GM19035 (cell line): ENCODE measurements around the gene DNAJC18.
A peak's percentile ranks its signal among the peaks of the same experiment; 100 is the strongest.
"Not testable (repeated sequence)": the region's sequence is repeated elsewhere in the genome, so short reads cannot be mapped to it uniquely, and the experiment has no call there.

Experiments
- ATAC-seq: cut with Tn5 transposase; IDR thresholded peaks from one replicate; pipeline ENCODE4 v1.9.1; 2021; ENCODE audit not compliant: unreplicated experiment

Gene DNAJC18

DNA sequence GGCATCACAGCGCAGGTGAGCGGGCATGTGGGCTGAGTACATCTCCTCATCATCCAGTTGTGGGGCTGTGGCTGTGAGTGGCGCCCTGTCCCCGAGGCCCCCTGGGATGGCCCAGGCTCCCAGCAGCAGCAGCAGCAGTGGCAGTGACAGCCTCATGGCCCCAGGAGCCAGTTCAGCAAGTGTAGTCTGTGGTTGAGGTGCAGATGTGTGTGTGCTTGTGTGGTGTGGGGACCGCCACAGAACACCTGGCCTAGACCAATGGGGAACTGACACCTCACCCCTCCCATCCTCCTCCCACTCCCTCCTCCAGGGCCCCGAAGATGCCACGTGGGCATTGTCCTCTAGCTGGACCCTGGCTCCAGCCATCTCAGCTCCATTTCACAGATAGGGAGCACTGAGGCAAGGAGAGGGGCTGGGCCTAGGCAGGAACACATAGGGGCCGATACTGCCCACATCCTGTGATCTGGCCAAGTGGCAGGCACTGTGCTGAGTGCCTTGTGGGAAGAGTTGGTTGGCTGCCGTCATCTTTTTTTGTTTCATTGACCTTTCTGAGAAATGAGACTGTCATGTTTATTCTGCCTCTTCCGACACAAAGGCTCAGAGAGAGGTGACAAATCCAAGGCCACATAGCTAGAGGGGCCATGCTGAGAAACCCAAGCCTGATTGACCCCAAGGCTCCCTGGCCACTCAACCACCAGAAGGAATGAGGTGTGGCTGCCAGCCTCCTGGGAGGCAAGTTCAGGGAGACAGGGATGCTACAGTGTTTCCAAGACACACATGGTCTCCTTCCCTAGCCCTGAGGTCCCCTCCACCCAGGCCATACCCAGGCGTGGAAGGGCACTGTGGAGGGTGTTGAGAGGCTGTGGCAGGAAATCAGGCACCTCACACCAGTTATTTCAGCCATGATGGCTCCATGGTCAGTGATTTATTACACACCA is 49.4 kb downstream of the DNAJC18 start, which contains the start of gene MZB1:
MZB1 (minus strand) TSS at position 213 of the 938 bp plus-strand sequence; CDS start at position 156, 57 bp downstream.
- ATAC-seq = peak; percentile 40

GRCh38 chr5:139388198-139388821 is 51.0 kb downstream of the DNAJC18 start:
- no peak for ATAC-seq

GRCh38 chr5:139387611-139388197 is 51.6 kb downstream of the DNAJC18 start:
- ATAC-seq = no peak

- ATAC-seq = not testable (repeated sequence)
Observed at GRCh38 chr5:139386956-139387355, 52.4 kb downstream of the DNAJC18 start.

DNA sequence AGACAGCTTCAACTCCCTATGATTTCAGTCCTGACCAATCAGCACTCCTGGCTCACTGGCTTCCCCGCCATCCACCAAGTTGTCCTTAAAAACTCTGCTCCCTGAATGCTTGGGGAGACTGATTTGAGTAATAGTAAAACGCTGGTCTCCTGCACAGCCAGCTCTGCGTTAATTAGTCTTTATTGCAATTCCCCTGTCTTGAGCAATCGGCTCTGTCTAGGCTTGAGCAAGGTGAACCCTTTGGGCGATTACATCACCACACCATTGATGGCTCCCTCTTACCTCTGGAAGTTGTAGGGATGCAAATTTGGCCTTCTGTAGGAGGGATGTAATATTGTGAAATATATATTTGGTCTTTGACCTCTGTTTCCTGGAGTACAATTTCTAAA is 53.3 kb downstream of the DNAJC18 start:
- no peak for ATAC-seq

DNA sequence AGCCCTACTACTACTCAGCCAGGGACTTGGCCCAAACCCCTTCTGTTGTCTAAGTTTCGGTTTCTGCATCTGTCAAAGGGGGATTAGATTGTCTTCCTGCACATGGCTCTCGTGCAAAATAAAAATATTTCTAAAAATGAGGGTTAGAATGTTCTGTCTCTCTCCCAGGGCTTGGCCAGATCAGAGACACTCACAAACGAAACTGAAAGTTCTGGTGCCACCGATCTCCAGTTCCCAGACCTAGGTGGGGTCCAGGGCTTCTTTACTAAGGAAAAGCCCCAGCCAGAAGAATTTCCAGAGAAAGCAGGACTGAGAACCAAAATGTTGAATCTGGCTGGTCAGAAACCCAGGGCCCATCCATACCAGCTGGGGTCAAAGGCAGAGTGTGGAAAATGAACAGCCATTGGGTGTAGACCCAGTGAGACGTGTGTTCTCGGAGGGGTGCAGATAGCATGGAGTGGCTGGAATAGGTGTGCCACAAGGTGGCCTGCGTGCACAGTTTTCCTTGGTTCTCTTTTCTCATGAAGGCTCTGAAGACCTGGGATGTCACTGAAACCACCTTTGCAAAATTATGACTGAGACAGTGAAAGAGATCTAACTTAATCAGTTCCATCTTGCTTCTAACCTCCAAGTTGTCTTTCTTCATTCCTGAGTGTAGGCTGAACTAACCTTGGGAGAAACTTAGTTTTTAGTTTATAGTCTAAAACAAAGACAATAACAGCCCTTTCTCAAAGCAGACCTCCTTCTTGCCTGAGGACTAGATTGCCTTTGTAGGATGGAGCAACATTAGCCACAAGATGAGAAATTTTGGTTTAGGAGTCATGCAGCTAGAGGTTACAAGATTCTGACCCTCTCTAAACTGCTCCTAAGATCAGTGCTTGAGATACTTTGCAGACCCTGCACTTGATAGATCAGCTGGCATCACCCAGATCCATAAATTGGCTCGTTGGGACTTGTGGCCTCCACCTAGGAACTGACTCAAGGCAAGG is 54.0 kb downstream of the DNAJC18 start:
- no peak for ATAC-seq

- no peak for ATAC-seq
Observed at GRCh38 chr5:139384591-139385051, 54.7 kb downstream of the DNAJC18 start.

GRCh38 chr5:139383993-139384590 is 55.2 kb downstream of the DNAJC18 start:
- ATAC-seq = no peak

- ATAC-seq = no peak
Observed at GRCh38 chr5:139383275-139383992, 55.9 kb downstream of the DNAJC18 start, which contains the start of gene SLC23A1. Gene SLC23A1, minus strand, starts transcription at chr5:139383297. Its CDS starts 44 bp downstream, at chr5:139383253.

- no peak for ATAC-seq
Observed at GRCh38 chr5:139382807-139383206, 56.5 kb downstream of the DNAJC18 start.

- ATAC-seq = no peak
Observed at GRCh38 chr5:139381837-139382761, 57.2 kb downstream of the DNAJC18 start.

DNA sequence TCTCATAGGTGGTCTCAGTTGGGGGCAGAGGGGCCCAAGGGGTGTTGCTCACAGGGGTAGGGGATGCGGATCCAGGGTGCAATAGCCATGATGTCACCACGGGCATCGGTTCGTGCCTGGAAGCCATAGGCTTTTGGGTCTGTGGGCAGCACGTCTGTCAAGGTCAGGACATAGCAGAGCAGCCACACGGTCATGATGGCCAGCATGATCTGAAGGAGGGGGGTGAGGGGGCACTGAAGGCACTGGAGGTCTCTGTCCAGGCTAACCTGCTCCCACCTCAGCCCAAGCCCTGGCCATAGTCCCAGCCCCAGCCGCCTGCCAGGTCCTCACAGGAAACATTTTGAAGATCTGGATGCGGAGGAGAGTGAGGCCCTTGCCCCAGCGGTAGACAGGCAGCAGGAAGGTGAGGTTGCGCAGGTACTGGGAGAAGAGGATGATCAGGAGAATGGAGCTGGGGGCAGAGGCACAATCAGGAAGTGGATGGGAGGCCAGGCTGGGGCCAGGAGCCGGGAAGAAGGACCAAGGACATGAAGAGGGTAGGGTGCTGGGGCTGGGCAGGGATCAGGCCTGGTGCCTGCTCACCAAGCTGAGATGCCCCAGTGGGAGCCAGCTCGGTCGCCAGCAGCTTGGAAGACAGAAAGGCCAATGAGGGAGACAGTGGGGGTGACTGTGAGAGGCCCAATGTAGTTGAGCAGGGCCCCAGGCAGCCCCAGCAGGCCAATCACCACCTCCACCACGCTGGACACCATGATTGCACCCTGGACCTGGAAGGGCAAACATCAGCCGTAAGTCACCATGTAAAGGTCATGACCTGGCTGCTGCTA is 59.5 kb downstream of the DNAJC18 start:
- no peak for ATAC-seq

- ATAC-seq = no peak
Observed at GRCh38 chr5:139378941-139379361, 60.4 kb downstream of the DNAJC18 start.

DNA sequence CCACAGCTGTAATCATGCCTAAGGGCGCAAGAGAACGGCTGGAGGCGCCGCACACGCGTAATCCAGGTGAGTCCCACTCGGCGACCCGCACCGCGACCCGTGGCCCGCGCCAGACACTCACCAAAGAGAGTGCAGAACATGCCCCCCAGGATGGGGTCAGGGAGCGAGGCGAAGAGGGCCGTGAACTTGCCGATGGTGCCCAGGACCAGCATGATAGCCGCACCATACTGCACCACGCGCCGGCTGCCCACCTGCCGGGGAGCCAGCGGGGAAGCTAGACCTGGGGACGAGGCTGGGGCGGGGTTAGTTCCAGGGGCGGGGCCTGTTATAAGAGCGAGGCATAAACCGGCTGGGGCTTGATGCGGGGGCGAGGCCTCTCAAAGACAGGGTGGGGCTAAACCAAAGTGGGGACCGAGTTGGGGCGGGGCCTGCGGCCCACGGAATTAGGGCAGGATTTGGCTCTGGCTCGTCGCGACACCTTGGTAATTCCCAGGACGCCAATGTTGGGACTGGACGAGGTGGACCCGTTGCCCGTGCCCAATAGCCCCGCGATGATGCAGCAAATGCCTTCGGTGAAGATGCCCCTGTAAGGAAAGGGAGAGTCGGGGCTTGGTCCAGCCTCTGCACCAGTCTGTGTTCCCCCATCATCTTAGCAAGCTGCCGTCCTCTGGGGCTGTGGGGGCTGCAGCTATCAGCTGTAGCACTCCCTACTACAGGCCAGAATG is 61.1 kb downstream of the DNAJC18 start:
- no peak for ATAC-seq

GRCh38 chr5:139377226-139377625 is 62.1 kb downstream of the DNAJC18 start:
- ATAC-seq = no peak

GRCh38 chr5:139376364-139376763 is 63.0 kb downstream of the DNAJC18 start:
- ATAC-seq = no peak

DNA sequence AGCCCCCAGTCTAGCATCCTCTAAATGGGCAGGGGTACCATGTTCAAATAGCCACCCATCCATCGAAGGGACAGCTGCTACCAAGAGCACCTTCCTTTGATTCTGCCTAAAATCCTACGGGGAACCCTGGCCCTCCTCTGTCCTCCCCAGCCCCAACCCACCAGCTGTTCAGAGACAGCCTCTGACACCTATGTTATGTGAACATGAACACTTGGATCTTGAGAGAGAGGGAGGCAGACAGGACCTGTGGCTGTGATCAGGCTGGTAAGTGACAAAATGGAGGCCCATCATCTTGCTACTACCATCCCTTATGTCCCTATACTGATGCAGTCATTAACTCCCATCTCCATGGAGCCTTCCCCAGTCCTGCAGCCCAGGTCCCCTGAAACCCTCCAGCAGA is 64.4 kb downstream of the DNAJC18 start:
- no peak for ATAC-seq
